Lower lobe of right lung (tissue), 2 donors: ENCODE measurements around the gene SGCA. TPM values are rescaled to one million over a fixed set of nuclear protein-coding genes. Genes with fewer than 3 reads are reported as not detected.

Source experiments
- ATAC-seq, 2 donors: fragments of 200-7000 bp; cut with Tn5 transposase; one replicate each; pipeline ENCODE4 v1.9.1; 2020 to 2022; ENCODE audit warnings: mild to moderate bottlenecking in 2 of 2, moderate library complexity in 2 of 2
- DNase-seq: peaks from one replicate; pipeline ENCODE4 v3.0.0-alpha.2; 2020
- H3K27ac ChIP-seq: fragments of 200-600 bp; one replicate; pipeline ENCODE4 v1.8.0; 2022
- H3K27me3 ChIP-seq: fragments of 200-600 bp; one replicate; pipeline ENCODE4 v1.8.0; 2022; ENCODE audit warnings: low read depth
- H3K36me3 ChIP-seq: fragments of 200-600 bp; one replicate; pipeline ENCODE4 v1.8.0; 2022; ENCODE audit warnings: mild to moderate bottlenecking
- H3K4me1 ChIP-seq: fragments of 200-600 bp; one replicate; pipeline ENCODE4 v1.8.0; 2022
- H3K4me3 ChIP-seq: fragments of 200-600 bp; one replicate; pipeline ENCODE4 v1.8.0; 2022; ENCODE audit warnings: mild to moderate bottlenecking
- H3K9me3 ChIP-seq: fragments of 200-600 bp; one replicate; pipeline ENCODE4 v1.8.0; 2022
- CTCF ChIP-seq: fragments of 200-600 bp; IDR thresholded peaks from one replicate; pipeline ENCODE4 v1.8.0; 2022; ENCODE audit warnings: antibody characterized with exemption, mild to moderate bottlenecking
- intact Hi-C: fragments of 100-400 bp; cut with DNase I; formaldehyde crosslinking; loops from one replicate; pipeline ENCODE4 v1.11.0; 2022
- total RNA-seq: library from RNA; stranded (reverse); fragmentation: NEBNext Ultra II Directional; extraction: Animal tissue kit (Norgen Biotek cat#: 25700); gene quantifications from one replicate; pipeline ENCODE4 v1.2.1, GENCODE V29; 2021
- donor health status: DM: no; HTN: yes; CAD: no; lungs with severe emphysema.

The SGCA gene
- total RNA-seq, 1 donor from 2014 or later: 9.1 TPM

- Histone ChIP-seq H3K27ac (peak overlapping the region; percentile 82), H3K9me3 (peaks cover 4% of the 10 kb centered on the region), H3K4me3 (peak overlapping the region; percentile 14), H3K36me3 (no peaks in the 10 kb centered on the region), H3K4me1 (peaks cover 47% of the 10 kb centered on the region), H3K27me3 (no peaks in the 10 kb centered on the region)
- intact Hi-C loops: no loop called here
- TF ChIP-seq CTCF: no peak
- ATAC-seq (peak; percentile 93 to 94), DNase-seq (peak; percentile 92)
Observed at GRCh38 chr17:50221864-50222545, 56.2 kb downstream of the SGCA start.

GRCh38 chr17:50222922-50223321 lies 57.1 kb downstream of the SGCA start:
- H3K36me3 ChIP-seq: no peaks in the 10 kb centered on the region
- H3K27me3 ChIP-seq: no peaks in the 10 kb centered on the region
- no peak for ATAC-seq
- H3K4me3 ChIP-seq: no peak overlapping the region
- H3K9me3 ChIP-seq: peaks cover 4% of the 10 kb centered on the region
- H3K4me1 ChIP-seq: peaks cover 47% of the 10 kb centered on the region
- intact Hi-C loops: no loop called here
- peak overlapping the region; percentile 82 for H3K27ac ChIP-seq
- no peak for TF ChIP-seq CTCF
- DNase-seq: no peak

Other genes with a start within 250 kb of the SGCA start
- 3.0 TPM for gene DLX4, start 196.8 kb upstream of the SGCA start, total RNA-seq
- 0.38 TPM for gene DLX3, start 170.8 kb upstream of the SGCA start, total RNA-seq
- gene ITGA3, start 109.9 kb upstream of the SGCA start, total RNA-seq: 162 TPM
- 35.7 TPM for gene PDK2, start 70.7 kb upstream of the SGCA start, total RNA-seq
- 9.2 TPM for gene SAMD14, start 35.8 kb upstream of the SGCA start, total RNA-seq
- 92.6 TPM for gene PPP1R9B, start 15.3 kb upstream of the SGCA start, total RNA-seq
- gene COL1A1, start 35.6 kb downstream of the SGCA start, total RNA-seq: 142 TPM
- 9.2 TPM for gene TMEM92, start 108.5 kb downstream of the SGCA start, total RNA-seq
- gene XYLT2, start 180.1 kb downstream of the SGCA start, total RNA-seq: 19.3 TPM
- gene MRPL27, start 207.2 kb downstream of the SGCA start, total RNA-seq: 43.9 TPM
- 1.8 TPM for gene EME1, start 207.2 kb downstream of the SGCA start, total RNA-seq
- gene LRRC59, start 231.5 kb downstream of the SGCA start, total RNA-seq: 55.5 TPM